Neural cell (in vitro differentiated cells): ENCODE data around the gene KRTAP10-9. TPM values are rescaled to one million over a fixed set of nuclear protein-coding genes. Genes with fewer than 3 reads are reported as not detected.

Source experiments
- H2AFZ ChIP-seq: fragments of 200-600, 300-800 bp; sonication (generic), shearing (Covaris generic); 2 replicates; pipeline ENCODE4 v1.6.0; 2014; ENCODE audit warnings: low read depth, mild to moderate bottlenecking, antibody characterized with exemption, low read length, moderate library complexity
- H3F3A ChIP-seq: fragments of 200-600 bp; shearing (Covaris generic); 2 replicates; pipeline ENCODE4 v1.6.1; 2016; ENCODE audit warnings: mild to moderate bottlenecking, moderate library complexity, mixed read lengths, antibody characterized with exemption, low read length; ENCODE audit not compliant: insufficient read depth, poor library complexity, severe bottlenecking
- H3K27ac ChIP-seq: fragments of 200-600, 300-800 bp; sonication (generic), shearing (Covaris generic); 2 replicates; pipeline ENCODE4 v1.5.1; 2014; ENCODE audit warnings: mild to moderate bottlenecking, low read length, moderate library complexity
- H3K27me3 ChIP-seq: fragments of 300-800, 200-600 bp; sonication (generic), shearing (Covaris generic); 2 replicates; pipeline ENCODE4 v1.6.0; 2014; ENCODE audit warnings: mild to moderate bottlenecking, low read depth, low read length, moderate library complexity; ENCODE audit not compliant: insufficient read depth
- H3K36me3 ChIP-seq: fragments of 300-800, 200-600 bp; sonication (generic), shearing (Covaris generic); 2 replicates; pipeline ENCODE4 v1.5.1; 2014; ENCODE audit warnings: mild to moderate bottlenecking, antibody characterized with exemption, low read length, moderate library complexity; ENCODE audit not compliant: insufficient read depth
- H3K4me2 ChIP-seq: fragments of 300-800, 200-600 bp; sonication (generic), shearing (Covaris generic); 2 replicates; pipeline ENCODE4 v1.6.0; 2014; ENCODE audit warnings: mild to moderate bottlenecking, low read length
- H3K4me3 ChIP-seq: fragments of 300-800, 200-600 bp; sonication (generic), shearing (Covaris generic); 2 replicates; pipeline ENCODE4 v1.5.1; 2014; ENCODE audit warnings: mild to moderate bottlenecking, low read length, moderate library complexity
- H3K79me2 ChIP-seq: fragments of 200-600 bp; shearing (Covaris generic); replicated peaks from 2 replicates; pipeline ENCODE4 v1.6.0; 2014; ENCODE audit warnings: mild to moderate bottlenecking, low read length, moderate library complexity; ENCODE audit not compliant: insufficient read depth
- H3K9ac ChIP-seq: fragments of 300-800, 200-600 bp; sonication (generic), shearing (Covaris generic); 2 replicates; pipeline ENCODE4 v1.6.1; 2016; ENCODE audit warnings: mild to moderate bottlenecking, low read length, mixed read lengths
- H3K9me2 ChIP-seq: fragments of 200-600 bp; shearing (Covaris generic); 2 replicates; pipeline ENCODE4 v1.6.1; 2016; ENCODE audit warnings: mild to moderate bottlenecking, low read length, mixed read lengths; ENCODE audit not compliant: insufficient read depth
- H3K9me3 ChIP-seq: fragments of 200-600, 300-800 bp; sonication (generic), shearing (Covaris generic); 2 replicates; pipeline ENCODE4 v1.6.1; 2016; ENCODE audit warnings: mild to moderate bottlenecking, mixed run types, low read length, moderate library complexity, mixed read lengths
- H4K20me1 ChIP-seq: fragments of 200-600 bp; shearing (Covaris generic); 2 replicates; pipeline ENCODE4 v1.6.1; 2016; ENCODE audit warnings: mild to moderate bottlenecking, mixed run types; ENCODE audit not compliant: insufficient read depth
- CTCF ChIP-seq: fragments of 450-650 bp; IDR thresholded peaks from 2 replicates; pipeline ENCODE4 v1.5.1; 2014; ENCODE audit warnings: antibody characterized with exemption, mild to moderate bottlenecking, moderate library complexity; ENCODE audit not compliant: poor library complexity, severe bottlenecking
- EP300 ChIP-seq: fragments of 450-650 bp; conservative IDR thresholded peaks from 2 replicates; pipeline ENCODE4 v1.6.1; 2014; ENCODE audit warnings: antibody characterized with exemption, mild to moderate bottlenecking, moderate library complexity; ENCODE audit not compliant: poor library complexity, severe bottlenecking
- EZH2 ChIP-seq: fragments of 200-600, 300-800 bp; shearing (Covaris generic), sonication (generic); IDR thresholded peaks from 2 replicates; pipeline ENCODE4 v1.6.1; 2014; ENCODE audit warnings: antibody characterized with exemption, low read length, borderline replicate concordance, mild to moderate bottlenecking; ENCODE audit not compliant: insufficient read depth, poor library complexity, severe bottlenecking
- MXI1 ChIP-seq: fragments of 450-650 bp; conservative IDR thresholded peaks from 2 replicates; pipeline ENCODE4 v1.6.1; 2014; ENCODE audit warnings: antibody characterized with exemption, mild to moderate bottlenecking; ENCODE audit not compliant: poor library complexity, severe bottlenecking
- POLR2AphosphoS5 ChIP-seq: IDR thresholded peaks from 2 replicates; pipeline ENCODE4 v1.6.1; 2012
- RAD21 ChIP-seq: fragments of 450-650 bp; conservative IDR thresholded peaks from 2 replicates; pipeline ENCODE4 v1.6.1; 2014; ENCODE audit warnings: antibody characterized with exemption, mild to moderate bottlenecking, moderate library complexity
- REST ChIP-seq: IDR thresholded peaks from 2 replicates; pipeline ENCODE4 v1.6.1; 2012; ENCODE audit warnings: borderline replicate concordance
- SMC3 ChIP-seq: fragments of 450-650 bp; conservative IDR thresholded peaks from 2 replicates; pipeline ENCODE4 v1.6.1; 2014; ENCODE audit warnings: antibody characterized with exemption, mild to moderate bottlenecking, moderate library complexity; ENCODE audit not compliant: poor library complexity
- TAF1 ChIP-seq: IDR thresholded peaks from 2 replicates; pipeline ENCODE4 v1.6.1; 2012; ENCODE audit warnings: low read depth
- polyA plus RNA-seq: library from polyadenylated mRNA; depleted of rRNA; stranded (reverse); fragments of >200 nt; gene quantifications from 2 replicates; pipeline ENCODE4 v1.2.3, GENCODE V29; 2014

Gene KRTAP10-9
- polyA plus RNA-seq, 1 donor from 2014 or later, result not detected

GRCh38 chr21:44592446-44593311, 34.2 kb upstream of the KRTAP10-9 start, which contains the start of gene KRTAP10-6 (continued):
- TF ChIP-seq RAD21, result no peak

GRCh38 chr21:44593598-44594405, 33.1 kb upstream of the KRTAP10-9 start:
- no peaks in the 10 kb centered on the region for H4K20me1 ChIP-seq
- no peaks in the 10 kb centered on the region for H3K9me2 ChIP-seq
- TF ChIP-seq CTCF, result no peak
- TF ChIP-seq RAD21, result no peak
- TF ChIP-seq REST, result no peak
- no peak for TF ChIP-seq POLR2AphosphoS5
- no peak for TF ChIP-seq MXI1
- no peak for TF ChIP-seq EZH2
- TF ChIP-seq TAF1, result no peak
- TF ChIP-seq EP300, result no peak
- TF ChIP-seq SMC3, result no peak
- no peak overlapping the region for H3K27ac ChIP-seq
- H3K9me3 ChIP-seq, result no peaks in the 10 kb centered on the region
- no peaks in the 10 kb centered on the region for H3K36me3 ChIP-seq
- H2AFZ ChIP-seq, result no peak overlapping the region
- no peak overlapping the region for H3K4me2 ChIP-seq
- no peaks in the 10 kb centered on the region for H3K79me2 ChIP-seq
- no peaks in the 10 kb centered on the region for H3K27me3 ChIP-seq
- no peak overlapping the region for H3K9ac ChIP-seq
- no peaks in the 10 kb centered on the region for H3F3A ChIP-seq
- no peak overlapping the region for H3K4me3 ChIP-seq
